HepG2 (cell line): ENCODE data around the gene PTPRN. TPM values are rescaled to one million over a fixed set of nuclear protein-coding genes. Genes with fewer than 3 reads are reported as not detected.
A peak's percentile ranks its signal among the peaks of the same experiment; 100 is the strongest.

Experiments used
- CBFB ChIP-seq: sonication (generic); formaldehyde crosslinking; IDR thresholded peaks from 2 replicates; pipeline ENCODE4 v1.4.0; 2020; ENCODE audit warnings: missing genetic modification reagents
- CHCHD3 ChIP-seq: sonication (generic); formaldehyde crosslinking; IDR thresholded peaks from 2 replicates; pipeline ENCODE4 v1.8.0; 2022; ENCODE audit warnings: mild to moderate bottlenecking, missing genetic modification reagents, moderate library complexity
- GATAD1 ChIP-seq: IDR thresholded peaks from 2 replicates; pipeline ENCODE4 v1.6.1; 2016; ENCODE audit warnings: missing genetic modification reagents, missing compliant biosample characterization
- HDAC1 ChIP-seq: sonication (generic); formaldehyde crosslinking; IDR thresholded peaks from 2 replicates; pipeline ENCODE4 v1.5.1; 2020; ENCODE audit warnings: mild to moderate bottlenecking, missing genetic modification reagents
- HOXA7 ChIP-seq: sonication (generic); formaldehyde crosslinking; IDR thresholded peaks from 2 replicates; pipeline ENCODE4 v1.8.1; 2022; ENCODE audit warnings: mild to moderate bottlenecking, missing genetic modification reagents, moderate library complexity
- IKZF1 ChIP-seq: fragments of 450-650 bp; IDR thresholded peaks from 2 replicates; pipeline ENCODE4 v1.7.1; 2016
- NR2F1 ChIP-seq, 2 experiments: fragments of 450-650 bp in 1 of 2; formaldehyde crosslinking in 1 of 2; IDR thresholded peaks; 2 replicates each; pipeline versions ENCODE4 v1.5.0 to v1.6.1; 2016 to 2020; ENCODE audit warnings: mild to moderate bottlenecking in 1 of 2, missing compliant biosample characterization in 1 of 2, missing genetic modification reagents in 1 of 2, moderate library complexity in 1 of 2
- RARG ChIP-seq: sonication (generic); formaldehyde crosslinking; IDR thresholded peaks from 2 replicates; pipeline ENCODE4 v1.4.0; 2020; ENCODE audit warnings: low read depth, mild to moderate bottlenecking, missing genetic modification reagents
- SETDB1 ChIP-seq: sonication (generic); formaldehyde crosslinking; IDR thresholded peaks from 2 replicates; pipeline ENCODE4 v1.5.1; 2020; ENCODE audit warnings: missing genetic modification reagents, mild to moderate bottlenecking, borderline replicate concordance
- SMARCC2 ChIP-seq: fragments of 450-650 bp; IDR thresholded peaks from 2 replicates; pipeline ENCODE4 v1.6.1; 2017; ENCODE audit warnings: antibody characterized with exemption, mild to moderate bottlenecking
- SRSF9 ChIP-seq: fragments of 200-400 bp; formaldehyde crosslinking; IDR thresholded peaks from 2 replicates; pipeline ENCODE4 v1.6.1; 2018; ENCODE audit warnings: borderline replicate concordance, mild to moderate bottlenecking, low read depth, low read length; ENCODE audit not compliant: insufficient read depth, poor library complexity, severe bottlenecking
- TBL1XR1 ChIP-seq: fragments of 150-350 bp; IDR thresholded peaks from 2 replicates; pipeline ENCODE4 v1.6.1; 2014; ENCODE audit warnings: borderline replicate concordance, low read length; ENCODE audit not compliant: partially characterized antibody
- ZBTB3 ChIP-seq: sonication (generic); formaldehyde crosslinking; IDR thresholded peaks from 2 replicates; pipeline ENCODE4 v1.4.0; 2020; ENCODE audit warnings: low read depth, mild to moderate bottlenecking, moderate library complexity, missing genetic modification reagents, borderline replicate concordance
- ZBTB7A ChIP-seq: sonication (generic); formaldehyde crosslinking; IDR thresholded peaks from 2 replicates; pipeline ENCODE4 v1.8.0; 2022; ENCODE audit warnings: mild to moderate bottlenecking, missing genetic modification reagents
- ZFP36L2 ChIP-seq: sonication (generic); formaldehyde crosslinking; IDR thresholded peaks from 2 replicates; pipeline ENCODE4 v1.4.0; 2020; ENCODE audit warnings: missing genetic modification reagents
- ZKSCAN5 ChIP-seq: sonication (generic); formaldehyde crosslinking; IDR thresholded peaks from 2 replicates; pipeline ENCODE4 v1.5.1; 2020; ENCODE audit warnings: mild to moderate bottlenecking, missing genetic modification reagents
- ZNF24 ChIP-seq: fragments of 450-650 bp; IDR thresholded peaks from 2 replicates; pipeline ENCODE4 v1.6.1; 2017; ENCODE audit warnings: antibody characterized with exemption, mild to moderate bottlenecking
- ZNF839 ChIP-seq: sonication (generic); formaldehyde crosslinking; IDR thresholded peaks from 2 replicates; pipeline ENCODE4 v1.4.0; 2020; ENCODE audit warnings: missing genetic modification reagents, mild to moderate bottlenecking, borderline replicate concordance
- ZSCAN21 ChIP-seq: sonication (generic); formaldehyde crosslinking; IDR thresholded peaks from 2 replicates; pipeline ENCODE4 v1.8.0; 2022; ENCODE audit warnings: mild to moderate bottlenecking, missing genetic modification reagents, moderate library complexity, borderline replicate concordance
- ZSCAN25 ChIP-seq: sonication (generic); formaldehyde crosslinking; IDR thresholded peaks from 2 replicates; pipeline ENCODE4 v1.8.0; 2022; ENCODE audit warnings: mild to moderate bottlenecking, missing genetic modification reagents
- polyA plus RNA-seq, 8 experiments: library from polyadenylated mRNA; depleted of rRNA in 3 of 8; stranded (reverse) in 7 of 8; unstranded in 1 of 8; fragments of >200 nt; fragmentation: Illumina TruSeq in 4 of 8; extraction: Trizol in 4 of 8; gene quantifications; 2 replicates each; pipeline versions ENCODE4 v1.2.1 to v1.2.3, GENCODE V29; 2011 to 2016; ENCODE audit warnings: low read depth in 4 of 8, missing spikeins in 1 of 8, mixed read lengths in 1 of 8; ENCODE audit not compliant: insufficient read depth in 1 of 8
- total RNA-seq, 5 experiments: library from RNA; depleted of rRNA; stranded (reverse); fragments of >200 nt; fragmentation: Illumina TruSeq; extraction: Trizol; gene quantifications; 2 replicates each; pipeline ENCODE4 v1.2.3, GENCODE V29; 2016; ENCODE audit warnings: low read depth in 1 of 5
- TF ChIP-seq, protein P1 (sequence below): IDR thresholded peaks from 2 replicates; pipeline ENCODE4 v1.6.1; 2016; ENCODE audit warnings: mild to moderate bottlenecking, missing biosample characterization, missing genetic modification reagents
- TF ChIP-seq, protein P2 (sequence below), 2 experiments: IDR thresholded peaks; 2 replicates each; pipeline ENCODE4 v1.6.1; 2011 to 2012; ENCODE audit warnings: low read length in 2 of 2, borderline replicate concordance in 1 of 2, low read depth in 1 of 2, mild to moderate bottlenecking in 1 of 2, moderate library complexity in 1 of 2
- TF ChIP-seq, protein P3 (sequence below): sonication (generic); formaldehyde crosslinking; conservative IDR thresholded peaks from 2 replicates; pipeline ENCODE4 v1.8.0; 2022; ENCODE audit warnings: mild to moderate bottlenecking, moderate library complexity, missing genetic modification reagents

The PTPRN gene
- total and polyA plus RNA-seq, 2 of the 13 experiments (the other 11 are each of a cell fraction or from before 2014, with no cell fraction given): 0.26 TPM; not detected in 1

DNA sequence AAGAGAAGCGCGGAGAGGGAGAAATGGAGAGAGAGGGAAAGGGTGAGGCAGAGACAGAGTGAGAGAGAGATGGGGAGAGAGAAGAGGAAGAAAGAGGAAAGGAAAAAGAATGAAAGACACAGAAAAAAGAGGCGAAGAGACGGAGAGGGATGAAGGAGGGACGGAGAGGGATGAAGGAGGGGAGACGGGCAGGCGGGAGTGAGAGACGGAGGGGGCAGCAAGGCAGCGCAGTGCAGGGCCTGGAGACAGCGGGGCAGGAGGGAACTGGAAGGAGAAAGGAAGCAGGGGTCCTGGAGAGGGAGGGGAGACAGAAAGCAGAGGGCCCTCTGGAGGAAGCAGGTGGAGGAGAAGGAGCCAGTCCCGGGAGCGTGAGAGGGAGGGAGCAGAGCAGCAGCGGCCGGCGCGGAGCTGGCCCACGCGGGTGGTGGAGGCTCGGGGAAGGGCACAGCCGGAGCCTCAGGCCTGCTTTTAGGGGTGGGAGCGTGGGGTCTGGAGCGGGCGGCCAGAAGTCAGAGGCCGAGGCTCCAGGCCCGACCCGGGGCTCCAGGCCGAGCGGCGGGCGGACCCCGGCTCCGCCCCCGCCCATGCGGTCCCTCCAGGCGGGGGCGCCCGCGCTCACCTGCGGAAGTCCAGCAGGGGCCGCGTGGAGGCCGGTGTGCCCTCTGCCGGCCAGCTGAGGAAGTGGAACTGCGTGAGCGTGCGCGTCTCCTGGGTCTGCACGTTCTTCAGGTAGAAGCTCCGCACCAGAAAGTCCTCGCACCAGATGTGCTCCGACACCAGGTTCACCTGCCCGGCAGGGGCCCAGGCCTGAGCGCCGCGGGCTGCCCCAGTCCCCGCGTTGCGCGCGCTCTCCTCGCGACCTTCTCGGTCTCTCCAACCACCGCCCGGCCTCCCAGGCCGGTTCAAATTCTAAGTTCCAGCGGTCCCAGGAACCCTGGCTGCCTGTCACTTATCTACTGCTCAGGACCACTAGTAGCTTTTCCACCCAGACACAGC lies 14.5 kb downstream of the PTPRN start (continued):
- TF ChIP-seq ZKSCAN5: no peak
- TF ChIP-seq, protein P1, sequence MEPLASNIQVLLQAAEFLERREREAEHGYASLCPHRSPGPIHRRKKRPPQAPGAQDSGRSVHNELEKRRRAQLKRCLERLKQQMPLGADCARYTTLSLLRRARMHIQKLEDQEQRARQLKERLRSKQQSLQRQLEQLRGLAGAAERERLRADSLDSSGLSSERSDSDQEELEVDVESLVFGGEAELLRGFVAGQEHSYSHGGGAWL (CRISPR knock-in tag): peak; percentile 92
- TF ChIP-seq TBL1XR1: no peak
- TF ChIP-seq ZSCAN25 (CRISPR knock-in tag): peak; percentile 85
- TF ChIP-seq IKZF1: no peak
- peak; percentile 76 for TF ChIP-seq GATAD1
- peak; percentile 89 for TF ChIP-seq CBFB (CRISPR knock-in tag)
- TF ChIP-seq, protein P2, sequence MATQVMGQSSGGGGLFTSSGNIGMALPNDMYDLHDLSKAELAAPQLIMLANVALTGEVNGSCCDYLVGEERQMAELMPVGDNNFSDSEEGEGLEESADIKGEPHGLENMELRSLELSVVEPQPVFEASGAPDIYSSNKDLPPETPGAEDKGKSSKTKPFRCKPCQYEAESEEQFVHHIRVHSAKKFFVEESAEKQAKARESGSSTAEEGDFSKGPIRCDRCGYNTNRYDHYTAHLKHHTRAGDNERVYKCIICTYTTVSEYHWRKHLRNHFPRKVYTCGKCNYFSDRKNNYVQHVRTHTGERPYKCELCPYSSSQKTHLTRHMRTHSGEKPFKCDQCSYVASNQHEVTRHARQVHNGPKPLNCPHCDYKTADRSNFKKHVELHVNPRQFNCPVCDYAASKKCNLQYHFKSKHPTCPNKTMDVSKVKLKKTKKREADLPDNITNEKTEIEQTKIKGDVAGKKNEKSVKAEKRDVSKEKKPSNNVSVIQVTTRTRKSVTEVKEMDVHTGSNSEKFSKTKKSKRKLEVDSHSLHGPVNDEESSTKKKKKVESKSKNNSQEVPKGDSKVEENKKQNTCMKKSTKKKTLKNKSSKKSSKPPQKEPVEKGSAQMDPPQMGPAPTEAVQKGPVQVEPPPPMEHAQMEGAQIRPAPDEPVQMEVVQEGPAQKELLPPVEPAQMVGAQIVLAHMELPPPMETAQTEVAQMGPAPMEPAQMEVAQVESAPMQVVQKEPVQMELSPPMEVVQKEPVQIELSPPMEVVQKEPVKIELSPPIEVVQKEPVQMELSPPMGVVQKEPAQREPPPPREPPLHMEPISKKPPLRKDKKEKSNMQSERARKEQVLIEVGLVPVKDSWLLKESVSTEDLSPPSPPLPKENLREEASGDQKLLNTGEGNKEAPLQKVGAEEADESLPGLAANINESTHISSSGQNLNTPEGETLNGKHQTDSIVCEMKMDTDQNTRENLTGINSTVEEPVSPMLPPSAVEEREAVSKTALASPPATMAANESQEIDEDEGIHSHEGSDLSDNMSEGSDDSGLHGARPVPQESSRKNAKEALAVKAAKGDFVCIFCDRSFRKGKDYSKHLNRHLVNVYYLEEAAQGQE (IDR thresholded peaks at IDR 0.05; ENCODE audit: borderline replicate concordance in 1 of 2, low read depth in 1 of 2, low read length in 2 of 2): no peak; a peak in 3 of 4 replicates
- no peak for TF ChIP-seq NR2F1 (CRISPR knock-in tag; IDR thresholded peaks at IDR 0.05)
- peak; percentile 76 for TF ChIP-seq HDAC1
- TF ChIP-seq, protein P3, sequence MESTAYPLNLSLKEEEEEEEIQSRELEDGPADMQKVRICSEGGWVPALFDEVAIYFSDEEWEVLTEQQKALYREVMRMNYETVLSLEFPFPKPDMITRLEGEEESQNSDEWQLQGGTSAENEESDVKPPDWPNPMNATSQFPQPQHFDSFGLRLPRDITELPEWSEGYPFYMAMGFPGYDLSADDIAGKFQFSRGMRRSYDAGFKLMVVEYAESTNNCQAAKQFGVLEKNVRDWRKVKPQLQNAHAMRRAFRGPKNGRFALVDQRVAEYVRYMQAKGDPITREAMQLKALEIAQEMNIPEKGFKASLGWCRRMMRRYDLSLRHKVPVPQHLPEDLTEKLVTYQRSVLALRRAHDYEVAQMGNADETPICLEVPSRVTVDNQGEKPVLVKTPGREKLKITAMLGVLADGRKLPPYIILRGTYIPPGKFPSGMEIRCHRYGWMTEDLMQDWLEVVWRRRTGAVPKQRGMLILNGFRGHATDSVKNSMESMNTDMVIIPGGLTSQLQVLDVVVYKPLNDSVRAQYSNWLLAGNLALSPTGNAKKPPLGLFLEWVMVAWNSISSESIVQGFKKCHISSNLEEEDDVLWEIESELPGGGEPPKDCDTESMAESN (CRISPR knock-in tag): peak; percentile 93
- peak; percentile 76; the same call in 1 of the 2 replicates for TF ChIP-seq ZNF839
- TF ChIP-seq SMARCC2: no peak
- TF ChIP-seq SETDB1: no peak
- 0 out of 2 replicates have a peak, but pooled peaks have one; percentile 24 for TF ChIP-seq CHCHD3 (CRISPR knock-in tag)
- TF ChIP-seq ZSCAN21 (CRISPR knock-in tag): peak; percentile 87
- 0 out of 2 replicates have a peak, but pooled peaks have one; percentile 8 for TF ChIP-seq ZBTB7A (CRISPR knock-in tag)
- no peak for TF ChIP-seq HOXA7 (CRISPR knock-in tag)
- TF ChIP-seq SRSF9: no peak
- 0 out of 2 replicates have a peak, but pooled peaks have one; percentile 69 for TF ChIP-seq ZNF24
- no peak for TF ChIP-seq ZBTB3 (CRISPR knock-in tag)
- TF ChIP-seq ZFP36L2 (CRISPR knock-in tag): no peak
- no peak for TF ChIP-seq RARG (CRISPR knock-in tag)
